Left lung (tissue), 10 donors: Measurements from ENCODE around the gene CALHM2. TPM values are rescaled to one million over a fixed set of nuclear protein-coding genes. Genes with fewer than 3 reads are reported as not detected.

Source experiments
- ATAC-seq: fragments of 200-7000 bp; cut with Tn5 transposase; one replicate; pipeline ENCODE4 v1.9.1; 2020; ENCODE audit warnings: moderate library complexity
- DNase-seq, 4 donors: peaks; one replicate each; pipeline ENCODE4 v3.0.0-alpha.2; 2013 to 2020
- H3K27ac ChIP-seq, 2 donors: fragments of 200-600 bp; sonication (generic) in 1 of 2; one replicate each; pipeline versions ENCODE4 v1.5.0 to v1.8.0; 2020 to 2021
- H3K27me3 ChIP-seq, 2 donors: fragments of 200-600 bp; sonication (generic) in 1 of 2; one replicate each; pipeline versions ENCODE4 v1.5.0 to v1.8.0; 2020 to 2021
- H3K36me3 ChIP-seq, 2 donors: fragments of 200-600 bp; sonication (generic) in 1 of 2; one replicate each; pipeline versions ENCODE4 v1.5.0 to v1.8.0; 2020 to 2021
- H3K4me1 ChIP-seq, 2 donors: fragments of 200-600 bp; one replicate each; pipeline ENCODE4 v1.8.0; 2021
- H3K4me3 ChIP-seq, 2 donors: fragments of 200-600 bp; sonication (generic) in 1 of 2; one replicate each; pipeline versions ENCODE4 v1.5.0 to v1.8.0; 2020 to 2021; ENCODE audit warnings: mild to moderate bottlenecking in 1 of 2
- H3K9me3 ChIP-seq, 2 donors: fragments of 200-600 bp; sonication (generic) in 1 of 2; one replicate each; pipeline versions ENCODE4 v1.5.0 to v1.8.0; 2020 to 2021
- CTCF ChIP-seq, 2 donors: fragments of 200-600 bp; sonication (generic) in 1 of 2; IDR thresholded peaks; one replicate each; pipeline versions ENCODE4 v1.5.0 to v1.8.0; 2021; ENCODE audit warnings: antibody characterized with exemption in 2 of 2
- intact Hi-C, 2 donors: fragments of 100-400 bp; cut with DNase I; formaldehyde crosslinking; loops; one replicate each; pipeline versions ENCODE4 v1.11.2 to v1.14.2; 2022
- polyA plus RNA-seq, 6 donors: library from polyadenylated mRNA; unstranded; fragments of 120-200 nt; gene quantifications; one replicate each; pipeline ENCODE4 v1.2.1, GENCODE V29; 2013; ENCODE audit not compliant: insufficient read length in 6 of 6
- total RNA-seq, 2 donors: library from RNA; stranded (reverse); fragmentation: NEBNext Ultra II Directional; extraction: Animal tissue kit (Norgen Biotek cat#: 25700); gene quantifications; one replicate each; pipeline ENCODE4 v1.2.1, GENCODE V29; 2021
- donor health status: DM: no; HTN: yes; CAD: no.
- donor health status: DM: no; HTN: no; CAD: no.

Gene CALHM2
- total and polyA plus RNA-seq, 8 donors, result 11.1 to 60.2 (median 17.9) TPM

DNA sequence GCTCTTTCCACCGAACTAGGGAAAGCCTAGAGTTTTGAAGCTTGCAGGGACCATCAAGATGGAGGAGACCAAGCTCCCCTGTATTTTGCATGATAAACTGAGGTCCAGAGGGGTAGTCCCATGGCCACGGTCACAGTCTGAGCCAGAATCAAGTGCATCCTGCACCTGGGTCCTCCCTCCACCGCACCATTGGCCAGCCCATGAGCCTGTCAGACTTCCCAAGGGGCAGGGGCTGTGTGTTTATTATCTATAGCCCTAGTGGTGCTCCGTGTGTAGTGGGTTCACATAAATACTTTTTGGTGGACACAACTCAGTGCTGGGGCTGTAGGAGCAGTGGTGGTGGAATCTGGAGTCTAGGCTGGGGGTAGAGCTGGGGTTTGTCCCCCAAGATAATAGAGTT, 23.3 kb upstream of the CALHM2 start:
- ATAC-seq (no peak), DNase-seq (peak in 1 of 4 donors; percentile 19)
- Histone ChIP-seq H3K4me3 (no peak overlapping the region), H3K4me1 (peaks cover 5 to 15% of the 10 kb centered on the region in 2 donors), H3K27ac (no peak overlapping the region), H3K9me3 (no peaks in the 10 kb centered on the region), H3K27me3 (peaks cover 0 to 17% of the 10 kb centered on the region in 2 donors), H3K36me3 (no peaks in the 10 kb centered on the region)
- TF ChIP-seq CTCF (IDR thresholded peaks at IDR 0.05), result no peak
- intact Hi-C loops, result no loop called here

DNA sequence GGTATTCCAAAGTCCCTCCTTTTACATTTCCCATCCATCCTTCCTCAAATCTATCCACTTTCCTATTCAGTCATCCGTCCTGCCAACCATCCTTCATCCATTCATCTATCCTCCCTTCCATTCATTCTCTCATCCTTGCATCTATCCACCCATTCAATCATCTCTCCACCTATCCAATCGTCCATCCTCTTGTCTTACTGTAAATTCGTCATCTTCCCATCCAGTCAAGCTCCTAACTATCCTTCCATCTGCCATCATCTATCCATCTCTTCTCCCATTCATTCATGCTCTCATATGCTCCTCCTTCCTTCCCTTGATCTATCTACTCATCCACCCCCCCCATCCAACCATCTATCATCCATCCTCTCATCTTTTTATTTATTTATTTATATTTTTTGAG, 21.9 kb upstream of the CALHM2 start:
- H3K4me3 ChIP-seq, result no peak overlapping the region
- intact Hi-C loops, result no loop called here
- peaks cover 5 to 13% of the 10 kb centered on the region in 2 donors for H3K4me1 ChIP-seq
- no peak for TF ChIP-seq CTCF (IDR thresholded peaks at IDR 0.05)
- no peaks in the 10 kb centered on the region for H3K9me3 ChIP-seq
- H3K27me3 ChIP-seq, result peaks cover 0 to 19% of the 10 kb centered on the region in 2 donors
- DNase-seq (no peak), ATAC-seq (no peak)
- H3K36me3 ChIP-seq, result no peaks in the 10 kb centered on the region
- no peak overlapping the region for H3K27ac ChIP-seq

DNA sequence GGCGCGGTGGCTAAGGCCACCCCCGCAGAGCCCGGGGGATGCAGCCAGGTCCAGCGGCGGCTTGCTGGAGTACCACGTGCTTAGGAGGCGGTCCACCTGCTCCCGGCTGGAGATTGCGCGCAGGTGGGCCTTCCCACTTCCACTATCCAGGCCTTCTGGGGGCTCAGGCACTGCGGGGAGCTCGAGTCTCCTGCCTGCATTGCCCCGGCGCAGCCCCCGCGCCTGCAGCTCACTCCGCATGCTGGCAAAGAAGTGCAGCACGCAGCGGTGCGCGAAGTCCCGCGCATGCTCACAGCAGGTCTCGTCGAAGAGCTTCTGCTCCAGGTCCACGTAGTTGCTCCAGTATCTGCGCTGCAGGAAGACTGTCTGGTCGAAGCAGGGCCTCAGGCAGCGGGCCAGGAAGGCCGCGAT, 21.1 kb upstream of the CALHM2 start:
- intact Hi-C loops, result no loop called here
- TF ChIP-seq CTCF (IDR thresholded peaks at IDR 0.05), result no peak
- Histone ChIP-seq H3K4me3 (no peak overlapping the region), H3K27ac (no peak overlapping the region), H3K4me1 (peaks cover 5 to 13% of the 10 kb centered on the region in 2 donors), H3K36me3 (no peaks in the 10 kb centered on the region), H3K9me3 (no peaks in the 10 kb centered on the region), H3K27me3 (peaks cover 0 to 19% of the 10 kb centered on the region in 2 donors)
- no peak for ATAC-seq
- DNase-seq, result peak in 1 of 4 donors; percentile 73

GRCh38 chr10:103472005-103472404, 19.8 kb upstream of the CALHM2 start:
- peak in 1 of 4 donors; percentile 54 for DNase-seq
- H3K9me3 ChIP-seq, result no peaks in the 10 kb centered on the region
- intact Hi-C loops, result no loop called here
- H3K27ac ChIP-seq, result peak overlapping the region in 1 of 2 donors; percentile 78
- TF ChIP-seq CTCF (IDR thresholded peaks at IDR 0.05), result no peak
- peaks cover 0 to 19% of the 10 kb centered on the region in 2 donors for H3K27me3 ChIP-seq
- peaks cover 5 to 13% of the 10 kb centered on the region in 2 donors for H3K4me1 ChIP-seq
- no peak for ATAC-seq
- no peak overlapping the region for H3K4me3 ChIP-seq
- no peaks in the 10 kb centered on the region for H3K36me3 ChIP-seq

DNA sequence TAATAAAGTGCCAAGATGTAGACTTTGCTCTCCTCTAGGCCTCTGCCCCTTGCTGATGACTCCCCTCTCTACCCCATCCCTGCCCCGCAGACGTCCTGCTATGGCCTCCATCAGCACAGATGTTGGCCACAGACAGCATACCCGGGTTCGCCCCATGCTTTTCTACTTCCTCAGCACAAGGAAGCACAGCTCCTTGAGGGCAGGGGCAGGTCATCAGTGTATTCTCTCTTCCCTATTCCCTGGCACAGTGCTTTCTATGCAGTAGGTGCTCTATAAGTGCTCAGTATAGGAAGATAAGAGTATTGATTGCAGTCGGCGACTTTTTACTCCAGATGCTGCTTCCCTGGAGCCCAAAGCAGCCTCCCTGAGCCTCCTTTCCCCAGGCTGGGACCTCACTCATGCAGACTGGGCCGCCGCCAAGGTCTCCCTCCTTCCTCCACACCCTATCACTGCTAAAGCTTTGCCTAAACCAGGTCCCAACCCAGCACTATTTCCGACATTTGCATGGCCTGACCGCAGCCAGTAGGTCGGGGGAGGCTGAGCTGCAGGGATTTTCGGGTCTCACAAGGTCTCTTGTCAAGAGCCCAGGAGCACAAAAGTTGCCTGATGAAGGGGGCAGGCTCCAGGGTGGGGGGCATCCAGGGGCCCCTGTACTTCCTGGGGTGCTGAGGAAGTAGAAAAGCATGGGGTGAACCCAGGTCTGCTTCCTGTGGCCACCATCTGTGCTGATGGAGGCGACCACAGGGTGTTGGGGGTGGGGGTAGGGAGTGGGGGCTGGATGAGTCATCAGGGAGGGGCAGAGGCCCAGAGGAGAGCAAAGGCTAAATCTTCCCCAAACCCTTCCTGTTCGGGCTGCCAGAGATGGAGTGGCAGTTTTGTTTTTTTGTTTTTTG, 18.8 kb upstream of the CALHM2 start:
- H3K36me3 ChIP-seq, result no peaks in the 10 kb centered on the region
- TF ChIP-seq CTCF (IDR thresholded peaks at IDR 0.05), result no peak
- H3K27me3 ChIP-seq, result peaks cover 0 to 19% of the 10 kb centered on the region in 2 donors
- H3K27ac ChIP-seq, result peak overlapping the region in 1 of 2 donors; percentile 78
- DNase-seq, result peak in 2 of 4 donors; percentile 65 to 69
- H3K4me3 ChIP-seq, result no peak overlapping the region
- H3K4me1 ChIP-seq, result peaks cover 5 to 13% of the 10 kb centered on the region in 2 donors
- ATAC-seq, result peak; percentile 80
- H3K9me3 ChIP-seq, result no peaks in the 10 kb centered on the region
- intact Hi-C loops, result no loop called here
